K562 (cell line): ENCODE results near the gene MPP7. TPM values are rescaled to one million over a fixed set of nuclear protein-coding genes. Genes with fewer than 3 reads are reported as not detected.

Experiments used
- ATAC-seq: fragments of 200-7000 bp; cut with Tn5 transposase; 3 replicates; pipeline ENCODE4 v1.9.1; 2020; ENCODE audit warnings: moderate library complexity
- BruUV-seq: library from RNA; stranded (reverse); fragments of 400-500 nt; replicated peaks from 2 replicates; lab custom pipeline; 2021; lab: Mats Ljungman, UMichigan
- CTCF ChIA-PET: fragments of 300-600 bp; formaldehyde crosslinking; extraction: SDS; loops from one replicate; lab custom pipeline; 2021; ENCODE audit warnings: low intra/inter-chr PET ratio; lab: Yijun Ruan, JAX
- POLR2A ChIA-PET: fragments of 300-600, 350-650 bp; sonication (Branson Sonifier 250); formaldehyde crosslinking; extraction: SDS; loops from one replicate; lab custom pipeline; 2021; ENCODE audit warnings: antibody characterized with exemption, inconsistent platforms; lab: Yijun Ruan, JAX
- DNase-seq, 4 experiments: peaks; one replicate each; pipeline versions ENCODE4 v3.0.0 to v3.0.0-alpha.2; 2011 to 2018; ENCODE audit warnings: low spot score in 3 of 4, mixed read lengths in 3 of 4; ENCODE audit errors: extremely low read depth in 1 of 4
- FAIRE-seq: peaks from 2 replicates; lab custom pipeline; 2011; peaks lifted over from hg19 to GRCh38; lab: Jason Lieb, UNC
- H2AFZ ChIP-seq: 2 replicates; pipeline ENCODE4 v1.6.0; 2011; ENCODE audit warnings: low read depth, low read length, control low read depth, inconsistent platforms
- H3K27ac ChIP-seq: fragments of 200-600 bp; 3 replicates; pipeline ENCODE4 v1.8.0; 2011; ENCODE audit warnings: low read depth, mild to moderate bottlenecking, control low read depth, inconsistent platforms, low read length, moderate library complexity, mixed read lengths; ENCODE audit errors: extremely low read depth
- H3K27me3 ChIP-seq, 2 experiments: fragments of 300-600 bp in 1 of 2; 2 replicates in 1 of 2; 3 replicates in 1 of 2; pipeline versions ENCODE4 v1.6.0 to v1.8.0; 2011; ENCODE audit warnings: inconsistent platforms in 2 of 2, low read length in 2 of 2, mild to moderate bottlenecking in 1 of 2, mixed read lengths in 1 of 2, moderate library complexity in 1 of 2; ENCODE audit not compliant: control insufficient read depth in 2 of 2, insufficient read depth in 2 of 2
- H3K36me3 ChIP-seq: fragments of 300-600 bp; 3 replicates; pipeline ENCODE4 v1.8.0; 2011; ENCODE audit warnings: mild to moderate bottlenecking, low read length, inconsistent platforms; ENCODE audit not compliant: control insufficient read depth, insufficient read depth
- H3K4me1 ChIP-seq, 2 experiments: fragments of 200-600 bp in 1 of 2; replicated peaks in 1 of 2; 2 replicates in 1 of 2; 3 replicates in 1 of 2; pipeline versions ENCODE4 v1.5.1 to v1.8.0; 2011; ENCODE audit warnings: inconsistent platforms in 2 of 2, low read length in 2 of 2, mild to moderate bottlenecking in 1 of 2, mixed read lengths in 1 of 2, moderate library complexity in 1 of 2; ENCODE audit not compliant: control insufficient read depth in 2 of 2, insufficient read depth in 2 of 2
- H3K4me2 ChIP-seq: 2 replicates; pipeline ENCODE4 v1.6.1; 2011; ENCODE audit warnings: low read length, control low read depth, inconsistent platforms, mixed read lengths; ENCODE audit not compliant: insufficient read depth
- H3K4me3 ChIP-seq: fragments of 200-600 bp; sonication (generic), shearing (Covaris generic); 2 replicates; pipeline ENCODE4 v1.5.1; 2016; ENCODE audit warnings: control low read depth, inconsistent platforms
- H3K79me2 ChIP-seq: fragments of 200-600 bp; 3 replicates; pipeline ENCODE4 v1.8.0; 2011; ENCODE audit warnings: low read length, inconsistent platforms; ENCODE audit not compliant: control insufficient read depth, insufficient read depth
- H3K9ac ChIP-seq, 2 experiments: 2 replicates each; pipeline versions ENCODE4 v1.6.0 to v1.6.1; 2011; ENCODE audit warnings: low read depth in 2 of 2, low read length in 2 of 2, control low read depth in 1 of 2, inconsistent platforms in 1 of 2, mild to moderate bottlenecking in 1 of 2, mixed read lengths in 1 of 2; ENCODE audit not compliant: insufficient read depth in 1 of 2
- H3K9me1 ChIP-seq: one replicate; pipeline ENCODE4 v1.6.0; 2011; ENCODE audit warnings: inconsistent platforms, mild to moderate bottlenecking, low read length, moderate library complexity; ENCODE audit not compliant: control insufficient read depth, insufficient read depth
- H3K9me3 ChIP-seq: replicated peaks from 2 replicates; pipeline ENCODE4 v1.5.1; 2011; ENCODE audit warnings: low read depth, low read length, inconsistent platforms; ENCODE audit not compliant: control insufficient read depth, insufficient read depth
- H4K20me1 ChIP-seq: replicated peaks from 2 replicates; pipeline ENCODE4 v1.6.1; 2011; ENCODE audit warnings: low read length, inconsistent platforms, mixed read lengths; ENCODE audit not compliant: control insufficient read depth, insufficient read depth
- ELK1 ChIP-seq: sonication (generic); formaldehyde crosslinking; IDR thresholded peaks from 2 replicates; pipeline ENCODE4 v1.8.1; 2022; ENCODE audit warnings: missing genetic modification reagents
- HCFC1 ChIP-seq: IDR thresholded peaks from 2 replicates; pipeline ENCODE4 v1.6.1; 2012; ENCODE audit warnings: low read depth, low read length, improper control_type of control experiment
- HES1 ChIP-seq: fragments of 450-650 bp; IDR thresholded peaks from 2 replicates; pipeline ENCODE4 v1.6.1; 2016; ENCODE audit warnings: low read depth, mild to moderate bottlenecking, moderate library complexity
- IRF2 ChIP-seq: sonication (generic); formaldehyde crosslinking; IDR thresholded peaks from 2 replicates; pipeline ENCODE4 v1.8.1; 2022; ENCODE audit warnings: mild to moderate bottlenecking, missing genetic modification reagents
- MIER1 ChIP-seq: fragments of 450-650 bp; IDR thresholded peaks from 2 replicates; pipeline ENCODE4 v1.6.1; 2016; ENCODE audit warnings: antibody characterized with exemption, mild to moderate bottlenecking, low read depth
- POLR2B ChIP-seq: fragments of 450-650 bp; IDR thresholded peaks from 2 replicates; pipeline ENCODE4 v1.6.1; 2018; ENCODE audit warnings: low read depth; ENCODE audit not compliant: partially characterized antibody
- PTRF ChIP-seq: fragments of 450-650 bp; IDR thresholded peaks from 2 replicates; pipeline ENCODE4 v1.6.1; 2016; ENCODE audit warnings: mild to moderate bottlenecking, missing genetic modification characterization, missing compliant biosample characterization
- SMARCC2 ChIP-seq: fragments of 450-650 bp; IDR thresholded peaks from 2 replicates; pipeline ENCODE4 v1.6.1; 2017; ENCODE audit warnings: antibody characterized with exemption, moderate library complexity, mild to moderate bottlenecking, low read depth
- SREBF1 ChIP-seq: fragments of 150-350 bp; IDR thresholded peaks from 2 replicates; pipeline ENCODE4 v1.6.1; 2014; ENCODE audit warnings: antibody characterized with exemption, low read depth, low read length, borderline replicate concordance
- ZNF41 ChIP-seq: fragments of 250-450 bp; sonication (Bioruptor Pico); conservative IDR thresholded peaks from 2 replicates; pipeline ENCODE4 v1.4.0; 2020; ENCODE audit warnings: mild to moderate bottlenecking
- ZNF511 ChIP-seq: sonication (generic); formaldehyde crosslinking; IDR thresholded peaks from 2 replicates; pipeline ENCODE4 v1.8.0; 2022; ENCODE audit warnings: mild to moderate bottlenecking, missing genetic modification reagents
- ZNF589 ChIP-seq: fragments of 200-800 bp; sonication (Bioruptor generic); IDR thresholded peaks from 2 replicates; pipeline ENCODE4 v1.6.1; 2016; ENCODE audit warnings: low read depth, missing genetic modification characterization, missing compliant biosample characterization
- WGBS: fragments of 100-300 bp; shearing (Covaris generic); methylation state at CpG from one replicate; pipeline ENCODE4 v1.1.6; 2016; ENCODE audit warnings: low coverage, mixed read lengths; ENCODE audit not compliant: insufficient coverage; ENCODE audit errors: missing lambda C conversion rate; 5-methylcytosine and 5-hydroxymethylcytosine counted together
- in situ Hi-C: fragments of 300-500 bp; cut with MboI; formaldehyde crosslinking; loops from 4 replicates; pipeline ENCODE4 v1.15.0; 2018; ENCODE audit warnings: inconsistent platforms, mixed read lengths
- intact Hi-C: fragments of 100-400 bp; cut with micrococcal nuclease; formaldehyde crosslinking; loops from 2 replicates; pipeline ENCODE4 v1.14.2; 2022
- polyA plus RNA-seq, 8 experiments: library from polyadenylated mRNA; depleted of rRNA in 4 of 8; stranded (reverse) in 5 of 8; unstranded in 3 of 8; fragments of >200 nt; fragmentation: Nextera tagmentation in 2 of 8; fragmentation: Illumina TruSeq in 1 of 8; extraction: Ambion mirVana in 2 of 8; extraction: Trizol in 1 of 8; gene quantifications; 2 replicates each; pipeline versions ENCODE4 v1.2.1 to v1.2.3, GENCODE V29; 2011 to 2014; ENCODE audit warnings: inconsistent platforms in 1 of 8, missing spikeins in 1 of 8
- total RNA-seq, 7 experiments: library from RNA; depleted of rRNA in 6 of 7; stranded (reverse); fragments of >200 nt in 6 of 7; fragmentation: Illumina TruSeq in 2 of 7; extraction: Trizol in 2 of 7; gene quantifications; 2 replicates each; pipeline versions ENCODE4 v1.2.1 to v1.2.3, GENCODE V29; 2011 to 2021; ENCODE audit warnings: low replicate concordance in 1 of 7
- TF ChIP-seq, protein P1 (sequence below): fragments of 250-450 bp; sonication (Bioruptor Pico); IDR thresholded peaks from 2 replicates; pipeline ENCODE4 v1.5.0; 2021; ENCODE audit warnings: mild to moderate bottlenecking, borderline replicate concordance
- TF ChIP-seq, protein P2 (sequence below): fragments of 250-450 bp; sonication (Bioruptor Pico); IDR thresholded peaks from 2 replicates; pipeline ENCODE4 v1.4.0; 2020; ENCODE audit warnings: mild to moderate bottlenecking, moderate library complexity, borderline replicate concordance

MPP7 gene
- total and polyA plus RNA-seq, 9 of the 15 experiments (the other 6 are each of a cell fraction or from before 2014, with no cell fraction given) = 0.03 to 0.50 (median 0.23) TPM

DNA sequence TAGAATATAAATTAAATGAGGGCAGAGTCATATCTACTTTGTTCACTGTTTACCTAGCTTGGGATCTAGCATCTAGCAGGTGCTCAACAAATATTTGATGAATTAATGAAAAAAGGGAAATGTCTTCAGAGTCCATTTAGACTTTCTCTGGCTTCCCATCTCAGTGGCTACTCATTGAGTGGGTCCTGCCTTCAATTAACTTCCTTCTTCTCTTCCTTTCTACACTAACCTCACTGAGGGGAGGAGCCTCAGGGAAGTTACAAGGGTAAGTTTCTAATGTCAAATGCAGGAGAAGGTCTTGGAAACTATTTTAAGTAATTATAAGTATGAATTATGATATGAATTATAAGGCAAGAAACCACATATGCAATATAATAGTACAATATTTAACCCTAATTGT, 28.2 kb upstream of the MPP7 start (continued):
- TF ChIP-seq ZNF511 (CRISPR knock-in tag) (no peak), SMARCC2 (no peak)

DNA sequence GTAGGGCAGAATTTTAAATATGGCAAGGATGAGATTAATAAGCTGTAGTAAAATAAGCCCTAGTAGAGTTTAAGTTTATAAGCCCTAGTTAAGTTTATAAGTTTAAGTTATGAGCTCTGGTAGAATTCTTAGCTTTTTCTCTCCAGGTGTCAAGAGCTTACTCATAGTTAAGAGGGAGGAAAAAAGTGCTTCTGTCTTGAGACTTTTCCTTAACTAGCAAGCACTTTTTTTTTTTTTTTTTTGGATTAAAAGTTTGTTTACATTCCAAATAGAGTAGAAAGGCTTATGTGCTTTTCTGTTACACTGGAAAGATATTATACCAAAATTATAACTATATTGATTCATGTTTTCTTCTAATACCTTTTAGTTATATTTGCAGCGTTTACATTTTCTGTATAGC, 25.5 kb upstream of the MPP7 start:
- Histone ChIP-seq H3K79me2 (no peaks in the 10 kb centered on the region), H2AFZ (no peak overlapping the region), H3K27ac (no peak overlapping the region), H3K27me3 (peaks cover 0 to 8% of the 10 kb centered on the region in 2 experiments; a peak in 1 of 5 replicates), H4K20me1 (no peaks in the 10 kb centered on the region), H3K9me1 (no peaks in the 10 kb centered on the region), H3K36me3 (no peaks in the 10 kb centered on the region), H3K4me1 (no peaks in the 10 kb centered on the region), H3K9me3 (no peaks in the 10 kb centered on the region), H3K9ac (no peak overlapping the region), H3K4me2 (no peak overlapping the region), H3K4me3 (no peak overlapping the region)
- FAIRE-seq = no peak
- ChIA-PET CTCF (no interaction called here), POLR2A (interaction anchor here (1.2 kb wide), 1 partner anchor 10 kb away, joined by 4 read pairs; no protein-coding TSS in a partner anchor)
- BruUV-seq = no TSS peak
- in situ Hi-C loops = no loop called here
- no peak for DNase-seq
- ATAC-seq = no peak
- intact Hi-C loops = no loop called here
- 0% methylated on average over 1 of the region's 1 CpG for WGBS
- no peak for TF ChIP-seq IRF2 (CRISPR knock-in tag)
- TF ChIP-seq, protein P1, sequence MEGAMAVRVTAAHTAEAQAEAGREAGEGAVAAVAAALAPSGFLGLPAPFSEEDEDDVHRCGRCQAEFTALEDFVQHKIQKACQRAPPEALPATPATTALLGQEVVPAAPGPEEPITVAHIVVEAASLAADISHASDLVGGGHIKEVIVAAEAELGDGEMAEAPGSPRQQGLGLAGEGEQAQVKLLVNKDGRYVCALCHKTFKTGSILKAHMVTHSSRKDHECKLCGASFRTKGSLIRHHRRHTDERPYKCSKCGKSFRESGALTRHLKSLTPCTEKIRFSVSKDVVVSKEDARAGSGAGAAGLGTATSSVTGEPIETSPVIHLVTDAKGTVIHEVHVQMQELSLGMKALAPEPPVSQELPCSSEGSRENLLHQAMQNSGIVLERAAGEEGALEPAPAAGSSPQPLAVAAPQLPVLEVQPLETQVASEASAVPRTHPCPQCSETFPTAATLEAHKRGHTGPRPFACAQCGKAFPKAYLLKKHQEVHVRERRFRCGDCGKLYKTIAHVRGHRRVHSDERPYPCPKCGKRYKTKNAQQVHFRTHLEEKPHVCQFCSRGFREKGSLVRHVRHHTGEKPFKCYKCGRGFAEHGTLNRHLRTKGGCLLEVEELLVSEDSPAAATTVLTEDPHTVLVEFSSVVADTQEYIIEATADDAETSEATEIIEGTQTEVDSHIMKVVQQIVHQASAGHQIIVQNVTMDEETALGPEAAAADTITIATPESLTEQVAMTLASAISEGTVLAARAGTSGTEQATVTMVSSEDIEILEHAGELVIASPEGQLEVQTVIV (CRISPR knock-in tag) = no peak
- no peak for TF ChIP-seq ZNF41 (CRISPR knock-in tag)
- no peak for TF ChIP-seq SREBF1
- TF ChIP-seq PTRF (tag) = no peak
- no peak for TF ChIP-seq ZNF589 (CRISPR knock-in tag)
- TF ChIP-seq HCFC1 = no peak
- no peak for TF ChIP-seq ELK1 (CRISPR knock-in tag)
- TF ChIP-seq, protein P2, sequence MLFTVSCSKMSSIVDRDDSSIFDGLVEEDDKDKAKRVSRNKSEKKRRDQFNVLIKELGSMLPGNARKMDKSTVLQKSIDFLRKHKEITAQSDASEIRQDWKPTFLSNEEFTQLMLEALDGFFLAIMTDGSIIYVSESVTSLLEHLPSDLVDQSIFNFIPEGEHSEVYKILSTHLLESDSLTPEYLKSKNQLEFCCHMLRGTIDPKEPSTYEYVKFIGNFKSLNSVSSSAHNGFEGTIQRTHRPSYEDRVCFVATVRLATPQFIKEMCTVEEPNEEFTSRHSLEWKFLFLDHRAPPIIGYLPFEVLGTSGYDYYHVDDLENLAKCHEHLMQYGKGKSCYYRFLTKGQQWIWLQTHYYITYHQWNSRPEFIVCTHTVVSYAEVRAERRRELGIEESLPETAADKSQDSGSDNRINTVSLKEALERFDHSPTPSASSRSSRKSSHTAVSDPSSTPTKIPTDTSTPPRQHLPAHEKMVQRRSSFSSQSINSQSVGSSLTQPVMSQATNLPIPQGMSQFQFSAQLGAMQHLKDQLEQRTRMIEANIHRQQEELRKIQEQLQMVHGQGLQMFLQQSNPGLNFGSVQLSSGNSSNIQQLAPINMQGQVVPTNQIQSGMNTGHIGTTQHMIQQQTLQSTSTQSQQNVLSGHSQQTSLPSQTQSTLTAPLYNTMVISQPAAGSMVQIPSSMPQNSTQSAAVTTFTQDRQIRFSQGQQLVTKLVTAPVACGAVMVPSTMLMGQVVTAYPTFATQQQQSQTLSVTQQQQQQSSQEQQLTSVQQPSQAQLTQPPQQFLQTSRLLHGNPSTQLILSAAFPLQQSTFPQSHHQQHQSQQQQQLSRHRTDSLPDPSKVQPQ = no peak
- no peak for TF ChIP-seq MIER1
- TF ChIP-seq POLR2B = no peak
- no peak for TF ChIP-seq HES1
